ENCODE results near the gene LILRA6.
"Not testable (repeated sequence)": the region's sequence is repeated elsewhere in the genome, so short reads cannot be mapped to it uniquely, and the experiment has no call there.

Gene LILRA6

GRCh38 chr19:54279406-54279962, 36.9 kb upstream of the LILRA6 start:
- no peak overlapping the region for H3K4me2 ChIP-seq (ENCODE audit: low read depth, low read length, poor library complexity, severe bottlenecking)
- H3K79me2 ChIP-seq (ENCODE audit: insufficient read depth, low read length): no peaks in the 10 kb centered on the region
- H3K27ac ChIP-seq (ENCODE audit: low read depth, low read length): no peak overlapping the region
- no peak overlapping the region for H3K4me3 ChIP-seq (ENCODE audit: insufficient read depth, low read length, poor library complexity, severe bottlenecking)
- H3K9me2 ChIP-seq (replicated peaks; ENCODE audit: insufficient read depth, low read length): no peaks in the 10 kb centered on the region
- no peak overlapping the region for H3K9ac ChIP-seq (ENCODE audit: low read length)
- TF ChIP-seq CTCF (IDR thresholded peaks at IDR 0.05; ENCODE audit: insufficient read depth, low read length, poor library complexity, severe bottlenecking): no peak
- TF ChIP-seq EZH2phosphoT487 (conservative IDR thresholded peaks at IDR 0.05; ENCODE audit: low read length): no peak
- H4K20me1 ChIP-seq (ENCODE audit: low read depth, low read length): no peaks in the 10 kb centered on the region
- H3K36me3 ChIP-seq (ENCODE audit: low read length): no peaks in the 10 kb centered on the region
- no peaks in the 10 kb centered on the region for H3F3A ChIP-seq (ENCODE audit: insufficient read depth)
- H3K27me3 ChIP-seq (ENCODE audit: low read length): no peaks in the 10 kb centered on the region
- no peak overlapping the region for H2AFZ ChIP-seq (ENCODE audit: low read depth, low read length, severe bottlenecking)
- H3K9me3 ChIP-seq (ENCODE audit: insufficient read depth, low read length): no peaks in the 10 kb centered on the region

GRCh38 chr19:54278571-54279195, 36.1 kb upstream of the LILRA6 start:
- not testable (repeated sequence) for H2AFZ ChIP-seq (ENCODE audit: low read depth, low read length, severe bottlenecking); H3F3A ChIP-seq (ENCODE audit: insufficient read depth); H3K27me3 ChIP-seq (ENCODE audit: low read length); H3K9me2 ChIP-seq (replicated peaks; ENCODE audit: insufficient read depth, low read length); H3K27ac ChIP-seq (ENCODE audit: low read depth, low read length); H3K4me3 ChIP-seq (ENCODE audit: insufficient read depth, low read length, poor library complexity, severe bottlenecking); H3K9ac ChIP-seq (ENCODE audit: low read length); H3K36me3 ChIP-seq (ENCODE audit: low read length); H3K9me3 ChIP-seq (ENCODE audit: insufficient read depth, low read length); H3K79me2 ChIP-seq (ENCODE audit: insufficient read depth, low read length); H3K4me2 ChIP-seq (ENCODE audit: low read depth, low read length, poor library complexity, severe bottlenecking); H4K20me1 ChIP-seq (ENCODE audit: low read depth, low read length)

- not testable (repeated sequence) for H3K4me2 ChIP-seq (ENCODE audit: low read depth, low read length, poor library complexity, severe bottlenecking); H3K27ac ChIP-seq (ENCODE audit: low read depth, low read length); H3K27me3 ChIP-seq (ENCODE audit: low read length); H3K4me3 ChIP-seq (ENCODE audit: insufficient read depth, low read length, poor library complexity, severe bottlenecking); H3K9me2 ChIP-seq (replicated peaks; ENCODE audit: insufficient read depth, low read length); H2AFZ ChIP-seq (ENCODE audit: low read depth, low read length, severe bottlenecking); H3K79me2 ChIP-seq (ENCODE audit: insufficient read depth, low read length); H3F3A ChIP-seq (ENCODE audit: insufficient read depth); H3K9me3 ChIP-seq (ENCODE audit: insufficient read depth, low read length); H4K20me1 ChIP-seq (ENCODE audit: low read depth, low read length); H3K36me3 ChIP-seq (ENCODE audit: low read length); H3K9ac ChIP-seq (ENCODE audit: low read length)
These were observed 35.5 kb upstream of the LILRA6 start for GRCh38 chr19:54278056-54278455.

GRCh38 chr19:54277111-54277615, 34.6 kb upstream of the LILRA6 start:
- H3K27me3 ChIP-seq (ENCODE audit: low read length); H4K20me1 ChIP-seq (ENCODE audit: low read depth, low read length); H3F3A ChIP-seq (ENCODE audit: insufficient read depth); H2AFZ ChIP-seq (ENCODE audit: low read depth, low read length, severe bottlenecking); H3K27ac ChIP-seq (ENCODE audit: low read depth, low read length); H3K4me2 ChIP-seq (ENCODE audit: low read depth, low read length, poor library complexity, severe bottlenecking); H3K9me3 ChIP-seq (ENCODE audit: insufficient read depth, low read length); H3K36me3 ChIP-seq (ENCODE audit: low read length); H3K79me2 ChIP-seq (ENCODE audit: insufficient read depth, low read length); H3K9ac ChIP-seq (ENCODE audit: low read length); H3K4me3 ChIP-seq (ENCODE audit: insufficient read depth, low read length, poor library complexity, severe bottlenecking); H3K9me2 ChIP-seq (replicated peaks; ENCODE audit: insufficient read depth, low read length): not testable (repeated sequence)

GRCh38 chr19:54275951-54276350, 33.4 kb upstream of the LILRA6 start:
- Histone ChIP-seq H3K9ac (ENCODE audit: low read length) (no peak overlapping the region), H2AFZ (ENCODE audit: low read depth, low read length, severe bottlenecking) (no peak overlapping the region), H3K27ac (ENCODE audit: low read depth, low read length) (no peak overlapping the region), H3K9me3 (ENCODE audit: insufficient read depth, low read length) (no peaks in the 10 kb centered on the region), H3K4me2 (ENCODE audit: low read depth, low read length, poor library complexity, severe bottlenecking) (no peak overlapping the region), H4K20me1 (ENCODE audit: low read depth, low read length) (no peaks in the 10 kb centered on the region), H3K79me2 (ENCODE audit: insufficient read depth, low read length) (no peaks in the 10 kb centered on the region), H3K36me3 (ENCODE audit: low read length) (no peaks in the 10 kb centered on the region), H3K27me3 (ENCODE audit: low read length) (no peaks in the 10 kb centered on the region), H3F3A (ENCODE audit: insufficient read depth) (no peaks in the 10 kb centered on the region), H3K4me3 (ENCODE audit: insufficient read depth, low read length, poor library complexity, severe bottlenecking) (no peak overlapping the region), H3K9me2 (replicated peaks; ENCODE audit: insufficient read depth, low read length) (no peaks in the 10 kb centered on the region)
- no peak for TF ChIP-seq EZH2phosphoT487 (conservative IDR thresholded peaks at IDR 0.05; ENCODE audit: low read length)

- not testable (repeated sequence) for H2AFZ ChIP-seq (ENCODE audit: low read depth, low read length, severe bottlenecking); H3F3A ChIP-seq (ENCODE audit: insufficient read depth); H3K79me2 ChIP-seq (ENCODE audit: insufficient read depth, low read length); H3K27ac ChIP-seq (ENCODE audit: low read depth, low read length); H3K9ac ChIP-seq (ENCODE audit: low read length); H3K4me3 ChIP-seq (ENCODE audit: insufficient read depth, low read length, poor library complexity, severe bottlenecking); H3K9me3 ChIP-seq (ENCODE audit: insufficient read depth, low read length); H3K4me2 ChIP-seq (ENCODE audit: low read depth, low read length, poor library complexity, severe bottlenecking); H3K27me3 ChIP-seq (ENCODE audit: low read length); H3K36me3 ChIP-seq (ENCODE audit: low read length); H4K20me1 ChIP-seq (ENCODE audit: low read depth, low read length); H3K9me2 ChIP-seq (replicated peaks; ENCODE audit: insufficient read depth, low read length)
These were observed 31.9 kb upstream of the LILRA6 start for GRCh38 chr19:54274516-54274915.
